ENCODE results near the gene HPCA.
"Not testable (repeated sequence)": the region's sequence is repeated elsewhere in the genome, so short reads cannot be mapped to it uniquely, and the experiment has no call there.

The HPCA gene

GRCh38 chr1:32901823-32902534 lies 15.7 kb downstream of the HPCA start:
- TF ChIP-seq FOXA1 (IDR thresholded peaks at IDR 0.05) (no peak), ELF4 (IDR thresholded peaks at IDR 0.05) (no peak), PKNOX1 (IDR thresholded peaks at IDR 0.05) (no peak), TARDBP (IDR thresholded peaks at IDR 0.05) (no peak), SP1 (IDR thresholded peaks at IDR 0.05) (no peak), L3MBTL2 (conservative IDR thresholded peaks at IDR 0.05) (no peak)
- DNase-seq (ENCODE audit: extremely low spot score) = no peak
- ChIA-PET POLR2A (no interaction called here), CTCF (interaction anchor here (0.6 to 1.2 kb wide), 2 partner anchors 9 to 20 kb away, joined by 3 to 4 read pairs; no protein-coding TSS in a partner anchor)

- ChIA-PET POLR2A (no interaction called here), CTCF (interaction anchor here (1.2 kb wide), 1 partner anchor 10 kb away, joined by 3 read pairs; no protein-coding TSS in a partner anchor)
- TF ChIP-seq ZNF384 (IDR thresholded peaks at IDR 0.05) = no peak
Measured at GRCh38 chr1:32902535-32902920, 16.2 kb downstream of the HPCA start.

GRCh38 chr1:32903991-32904785 lies 17.9 kb downstream of the HPCA start:
- ChIA-PET CTCF (interaction anchor here (0.6 to 0.7 kb wide), 2 partner anchors 12 to 128 kb away, joined by 3 read pairs; no protein-coding TSS in a partner anchor), POLR2A (no interaction called here)
- TF ChIP-seq PKNOX1 (IDR thresholded peaks at IDR 0.05) (no peak), SP1 (IDR thresholded peaks at IDR 0.05) (no peak), TARDBP (IDR thresholded peaks at IDR 0.05) (no peak), SUZ12 (IDR thresholded peaks at IDR 0.05) (no peak), CTBP1 (IDR thresholded peaks at IDR 0.05; ENCODE audit: borderline replicate concordance) (no peak), BHLHE40 (IDR thresholded peaks at IDR 0.05; ENCODE audit: borderline replicate concordance) (no peak), ELF4 (IDR thresholded peaks at IDR 0.05) (no peak), ARNT (IDR thresholded peaks at IDR 0.05) (no peak), FOXM1 (IDR thresholded peaks at IDR 0.05; ENCODE audit: borderline replicate concordance) (no peak), HDGF (IDR thresholded peaks at IDR 0.05; ENCODE audit: borderline replicate concordance) (no peak), LEF1 (IDR thresholded peaks at IDR 0.05; ENCODE audit: borderline replicate concordance) (no peak)
- DNase-seq (ENCODE audit: extremely low spot score) = no peak

More at GRCh38 chr1:32902535-32902920, 16.2 kb downstream of the HPCA start:
- DNase-seq (ENCODE audit: extremely low spot score) = no peak

- CTCF ChIA-PET = interaction anchor here (0.7 kb wide), 1 partner anchor 12 kb away, joined by 3 read pairs; no protein-coding TSS in a partner anchor
- POLR2A ChIA-PET = no interaction called here
- DNase-seq (ENCODE audit: extremely low spot score) = no peak
- TF ChIP-seq SP1 (IDR thresholded peaks at IDR 0.05) (no peak), ARNT (IDR thresholded peaks at IDR 0.05) (no peak), LEF1 (IDR thresholded peaks at IDR 0.05; ENCODE audit: borderline replicate concordance) (no peak), ZNF384 (IDR thresholded peaks at IDR 0.05) (no peak), TARDBP (IDR thresholded peaks at IDR 0.05) (no peak), HDGF (IDR thresholded peaks at IDR 0.05; ENCODE audit: borderline replicate concordance) (no peak), SUZ12 (IDR thresholded peaks at IDR 0.05) (no peak), FOXM1 (IDR thresholded peaks at IDR 0.05; ENCODE audit: borderline replicate concordance) (no peak), CTBP1 (IDR thresholded peaks at IDR 0.05; ENCODE audit: borderline replicate concordance) (no peak), ELF4 (IDR thresholded peaks at IDR 0.05) (no peak), BHLHE40 (IDR thresholded peaks at IDR 0.05; ENCODE audit: borderline replicate concordance) (no peak)
Measured at GRCh38 chr1:32904797-32905196, 18.5 kb downstream of the HPCA start.

- CTCF ChIA-PET, POLR2A ChIA-PET: not testable (repeated sequence)
Measured at GRCh38 chr1:32905588-32905987, 19.3 kb downstream of the HPCA start.

GRCh38 chr1:32906654-32907053 lies 20.4 kb downstream of the HPCA start:
- ChIA-PET CTCF (interaction anchor here (0.6 kb wide), 1 partner anchor 34 kb away, joined by 4 read pairs; no protein-coding TSS in a partner anchor), POLR2A (no interaction called here)
- TF ChIP-seq TARDBP (IDR thresholded peaks at IDR 0.05) (no peak), SP1 (IDR thresholded peaks at IDR 0.05) (no peak), FOXK2 (IDR thresholded peaks at IDR 0.05) (no peak), LEF1 (IDR thresholded peaks at IDR 0.05; ENCODE audit: borderline replicate concordance) (no peak), NFRKB (IDR thresholded peaks at IDR 0.05) (no peak), ARNT (IDR thresholded peaks at IDR 0.05) (no peak), FOXA1 (IDR thresholded peaks at IDR 0.05) (no peak), PKNOX1 (IDR thresholded peaks at IDR 0.05) (no peak), FOXM1 (IDR thresholded peaks at IDR 0.05; ENCODE audit: borderline replicate concordance) (no peak), L3MBTL2 (conservative IDR thresholded peaks at IDR 0.05) (no peak), SUZ12 (IDR thresholded peaks at IDR 0.05) (no peak), ELF4 (IDR thresholded peaks at IDR 0.05) (no peak), BHLHE40 (IDR thresholded peaks at IDR 0.05; ENCODE audit: borderline replicate concordance) (no peak), ZNF384 (IDR thresholded peaks at IDR 0.05) (no peak), CTBP1 (IDR thresholded peaks at IDR 0.05; ENCODE audit: borderline replicate concordance) (no peak), HDGF (IDR thresholded peaks at IDR 0.05; ENCODE audit: borderline replicate concordance) (no peak)
- no peak for DNase-seq (ENCODE audit: extremely low spot score)

More at GRCh38 chr1:32905588-32905987, 19.3 kb downstream of the HPCA start:
- not testable (repeated sequence) for DNase-seq (ENCODE audit: extremely low spot score)

Measured in HEK293T (cell line).